ENCODE measurements around the gene CBLL2.

- TF ChIP-seq POLR2AphosphoS5 (IDR thresholded peaks at IDR 0.05; ENCODE audit: low read length) (no peak), CEBPB (IDR thresholded peaks at IDR 0.05; ENCODE audit: borderline replicate concordance in 1 of 2, low read depth in 2 of 2, low read length in 2 of 2) (no peak), ZNF622 (IDR thresholded peaks at IDR 0.05) (no peak)
- TF ChIP-seq, protein P1, sequence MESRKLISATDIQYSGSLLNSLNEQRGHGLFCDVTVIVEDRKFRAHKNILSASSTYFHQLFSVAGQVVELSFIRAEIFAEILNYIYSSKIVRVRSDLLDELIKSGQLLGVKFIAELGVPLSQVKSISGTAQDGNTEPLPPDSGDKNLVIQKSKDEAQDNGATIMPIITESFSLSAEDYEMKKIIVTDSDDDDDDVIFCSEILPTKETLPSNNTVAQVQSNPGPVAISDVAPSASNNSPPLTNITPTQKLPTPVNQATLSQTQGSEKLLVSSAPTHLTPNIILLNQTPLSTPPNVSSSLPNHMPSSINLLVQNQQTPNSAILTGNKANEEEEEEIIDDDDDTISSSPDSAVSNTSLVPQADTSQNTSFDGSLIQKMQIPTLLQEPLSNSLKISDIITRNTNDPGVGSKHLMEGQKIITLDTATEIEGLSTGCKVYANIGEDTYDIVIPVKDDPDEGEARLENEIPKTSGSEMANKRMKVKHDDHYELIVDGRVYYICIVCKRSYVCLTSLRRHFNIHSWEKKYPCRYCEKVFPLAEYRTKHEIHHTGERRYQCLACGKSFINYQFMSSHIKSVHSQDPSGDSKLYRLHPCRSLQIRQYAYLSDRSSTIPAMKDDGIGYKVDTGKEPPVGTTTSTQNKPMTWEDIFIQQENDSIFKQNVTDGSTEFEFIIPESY (IDR thresholded peaks at IDR 0.05): no peak
- TF ChIP-seq, protein P2, sequence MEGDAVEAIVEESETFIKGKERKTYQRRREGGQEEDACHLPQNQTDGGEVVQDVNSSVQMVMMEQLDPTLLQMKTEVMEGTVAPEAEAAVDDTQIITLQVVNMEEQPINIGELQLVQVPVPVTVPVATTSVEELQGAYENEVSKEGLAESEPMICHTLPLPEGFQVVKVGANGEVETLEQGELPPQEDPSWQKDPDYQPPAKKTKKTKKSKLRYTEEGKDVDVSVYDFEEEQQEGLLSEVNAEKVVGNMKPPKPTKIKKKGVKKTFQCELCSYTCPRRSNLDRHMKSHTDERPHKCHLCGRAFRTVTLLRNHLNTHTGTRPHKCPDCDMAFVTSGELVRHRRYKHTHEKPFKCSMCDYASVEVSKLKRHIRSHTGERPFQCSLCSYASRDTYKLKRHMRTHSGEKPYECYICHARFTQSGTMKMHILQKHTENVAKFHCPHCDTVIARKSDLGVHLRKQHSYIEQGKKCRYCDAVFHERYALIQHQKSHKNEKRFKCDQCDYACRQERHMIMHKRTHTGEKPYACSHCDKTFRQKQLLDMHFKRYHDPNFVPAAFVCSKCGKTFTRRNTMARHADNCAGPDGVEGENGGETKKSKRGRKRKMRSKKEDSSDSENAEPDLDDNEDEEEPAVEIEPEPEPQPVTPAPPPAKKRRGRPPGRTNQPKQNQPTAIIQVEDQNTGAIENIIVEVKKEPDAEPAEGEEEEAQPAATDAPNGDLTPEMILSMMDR (IDR thresholded peaks at IDR 0.05 in 2 of 3, conservative IDR thresholded peaks at IDR 0.05 in 1 of 3; ENCODE audit: control insufficient read depth in 2 of 3, extremely low read depth in 1 of 3, insufficient read depth in 1 of 3, low read depth in 3 of 3, low read length in 3 of 3): no peak
- TF ChIP-seq, protein P3, sequence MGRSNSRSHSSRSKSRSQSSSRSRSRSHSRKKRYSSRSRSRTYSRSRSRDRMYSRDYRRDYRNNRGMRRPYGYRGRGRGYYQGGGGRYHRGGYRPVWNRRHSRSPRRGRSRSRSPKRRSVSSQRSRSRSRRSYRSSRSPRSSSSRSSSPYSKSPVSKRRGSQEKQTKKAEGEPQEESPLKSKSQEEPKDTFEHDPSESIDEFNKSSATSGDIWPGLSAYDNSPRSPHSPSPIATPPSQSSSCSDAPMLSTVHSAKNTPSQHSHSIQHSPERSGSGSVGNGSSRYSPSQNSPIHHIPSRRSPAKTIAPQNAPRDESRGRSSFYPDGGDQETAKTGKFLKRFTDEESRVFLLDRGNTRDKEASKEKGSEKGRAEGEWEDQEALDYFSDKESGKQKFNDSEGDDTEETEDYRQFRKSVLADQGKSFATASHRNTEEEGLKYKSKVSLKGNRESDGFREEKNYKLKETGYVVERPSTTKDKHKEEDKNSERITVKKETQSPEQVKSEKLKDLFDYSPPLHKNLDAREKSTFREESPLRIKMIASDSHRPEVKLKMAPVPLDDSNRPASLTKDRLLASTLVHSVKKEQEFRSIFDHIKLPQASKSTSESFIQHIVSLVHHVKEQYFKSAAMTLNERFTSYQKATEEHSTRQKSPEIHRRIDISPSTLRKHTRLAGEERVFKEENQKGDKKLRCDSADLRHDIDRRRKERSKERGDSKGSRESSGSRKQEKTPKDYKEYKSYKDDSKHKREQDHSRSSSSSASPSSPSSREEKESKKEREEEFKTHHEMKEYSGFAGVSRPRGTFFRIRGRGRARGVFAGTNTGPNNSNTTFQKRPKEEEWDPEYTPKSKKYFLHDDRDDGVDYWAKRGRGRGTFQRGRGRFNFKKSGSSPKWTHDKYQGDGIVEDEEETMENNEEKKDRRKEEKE (IDR thresholded peaks at IDR 0.05): no peak
Measured at GRCh38 chrX:22249371-22249770, 23.3 kb upstream of the CBLL2 start.

Measured in GM12878 (cell line).